Type B pancreatic cell (in vitro differentiated cells): ENCODE measurements around the gene KCTD18. TPM values are rescaled to one million over a fixed set of nuclear protein-coding genes. Genes with fewer than 3 reads are reported as not detected.

ENCODE experiments used
- DNase-seq: peaks from one replicate; pipeline ENCODE4 v3.0.0; 2021; ENCODE audit warnings: mixed read lengths; ENCODE audit not compliant: unreplicated experiment; ENCODE audit errors: extremely low spot score
- H3K27ac Mint-ChIP-seq: 2 replicates; pipeline ENCODE4 v1.8.0; 2021; ENCODE audit warnings: mild to moderate bottlenecking, mixed read lengths
- H3K27me3 Mint-ChIP-seq: 2 replicates; pipeline ENCODE4 v1.8.0; 2021; ENCODE audit warnings: mixed read lengths
- H3K36me3 Mint-ChIP-seq: 2 replicates; pipeline ENCODE4 v1.8.0; 2021; ENCODE audit warnings: mixed read lengths
- H3K4me1 Mint-ChIP-seq: one replicate; pipeline ENCODE4 v1.8.0; 2021; ENCODE audit warnings: mixed read lengths; ENCODE audit not compliant: unreplicated experiment
- H3K4me3 Mint-ChIP-seq: 2 replicates; pipeline ENCODE4 v1.8.0; 2021; ENCODE audit warnings: mild to moderate bottlenecking, mixed read lengths
- H3K9me3 Mint-ChIP-seq: 2 replicates; pipeline ENCODE4 v1.8.0; 2021; ENCODE audit warnings: mixed read lengths
- long read RNA-seq: library from polyadenylated mRNA; unstranded; transcript quantifications from one replicate; pipeline ENCODE4 v2.0.0, GENCODE V29; 2020
- total RNA-seq: library from RNA; stranded (reverse); gene quantifications from 2 replicates; pipeline ENCODE4 v1.2.1, GENCODE V29; 2021; ENCODE audit warnings: low replicate concordance
- TF ChIP-seq, protein P1 (sequence below): fragments of 200-600 bp; sonication (generic); conservative IDR thresholded peaks from 2 replicates; pipeline ENCODE4 v1.5.0; 2021; ENCODE audit warnings: antibody characterized with exemption, mild to moderate bottlenecking

Gene KCTD18
- total RNA-seq: 10.2 and 10.9 TPM in 2 replicates
- long read RNA-seq, transcript KCTD18-201 (7 exons, 2,940 nt): minor isoform, 5 of 40 reads
- long read RNA-seq, transcript KCTD18-202 (7 exons, 2,556 nt): major isoform, 28 of 40 reads
- long read RNA-seq, partial matches to known transcripts: 4 of 40 reads
- long read RNA-seq, other reads (novel, unspliced or antisense): 3 of 40 reads

DNA sequence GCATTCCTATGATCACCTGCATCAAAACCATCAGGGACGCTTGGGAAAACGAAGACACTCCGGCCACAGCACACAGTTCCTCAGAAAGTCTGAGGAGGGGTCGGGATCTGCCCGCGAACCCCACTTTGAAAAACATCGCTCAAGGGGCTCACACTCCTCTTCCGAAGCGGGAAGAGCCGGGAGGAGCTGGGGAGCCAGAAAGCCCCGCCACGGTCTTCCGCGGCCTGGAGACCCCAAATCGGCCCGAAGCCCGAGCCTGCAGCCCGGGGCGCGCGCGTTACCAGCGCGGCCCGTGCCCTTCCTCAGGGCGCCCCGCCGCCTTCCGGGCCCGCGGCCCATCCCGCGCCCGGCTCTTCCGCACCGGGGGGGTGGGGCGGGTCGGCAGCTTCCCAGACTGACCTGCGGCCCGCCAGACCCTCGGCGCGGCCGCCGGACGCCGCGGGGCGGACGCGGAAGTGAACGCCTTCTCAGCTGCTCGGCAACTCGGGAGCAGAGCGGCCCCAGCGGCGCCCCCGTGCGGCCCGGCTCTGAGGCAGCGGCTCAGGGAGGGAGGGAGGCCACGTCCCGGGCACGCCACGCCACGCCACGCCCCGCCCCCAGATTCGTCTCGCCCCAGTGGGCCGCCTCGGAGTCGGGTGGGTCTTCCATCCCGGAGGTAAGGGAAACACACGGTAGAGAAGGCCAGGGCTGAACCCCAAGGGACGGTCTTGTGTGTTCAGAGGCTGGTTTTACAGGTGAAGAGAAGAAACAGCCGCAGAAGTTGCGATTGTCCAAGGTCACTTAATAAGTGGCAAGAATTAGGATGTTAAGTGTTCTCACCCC lies at the start of gene KCTD18:
KCTD18 (minus strand) TSS at position 457 of the 822 bp plus-strand sequence. CDS start 3,052 bp downstream, outside the sequence.
- peaks cover 5% of the 10 kb centered on the region for H3K27me3 Mint-ChIP-seq
- no peaks in the 10 kb centered on the region for H3K9me3 Mint-ChIP-seq
- TF ChIP-seq, protein P1, sequence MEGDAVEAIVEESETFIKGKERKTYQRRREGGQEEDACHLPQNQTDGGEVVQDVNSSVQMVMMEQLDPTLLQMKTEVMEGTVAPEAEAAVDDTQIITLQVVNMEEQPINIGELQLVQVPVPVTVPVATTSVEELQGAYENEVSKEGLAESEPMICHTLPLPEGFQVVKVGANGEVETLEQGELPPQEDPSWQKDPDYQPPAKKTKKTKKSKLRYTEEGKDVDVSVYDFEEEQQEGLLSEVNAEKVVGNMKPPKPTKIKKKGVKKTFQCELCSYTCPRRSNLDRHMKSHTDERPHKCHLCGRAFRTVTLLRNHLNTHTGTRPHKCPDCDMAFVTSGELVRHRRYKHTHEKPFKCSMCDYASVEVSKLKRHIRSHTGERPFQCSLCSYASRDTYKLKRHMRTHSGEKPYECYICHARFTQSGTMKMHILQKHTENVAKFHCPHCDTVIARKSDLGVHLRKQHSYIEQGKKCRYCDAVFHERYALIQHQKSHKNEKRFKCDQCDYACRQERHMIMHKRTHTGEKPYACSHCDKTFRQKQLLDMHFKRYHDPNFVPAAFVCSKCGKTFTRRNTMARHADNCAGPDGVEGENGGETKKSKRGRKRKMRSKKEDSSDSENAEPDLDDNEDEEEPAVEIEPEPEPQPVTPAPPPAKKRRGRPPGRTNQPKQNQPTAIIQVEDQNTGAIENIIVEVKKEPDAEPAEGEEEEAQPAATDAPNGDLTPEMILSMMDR: peak; percentile 84

DNA sequence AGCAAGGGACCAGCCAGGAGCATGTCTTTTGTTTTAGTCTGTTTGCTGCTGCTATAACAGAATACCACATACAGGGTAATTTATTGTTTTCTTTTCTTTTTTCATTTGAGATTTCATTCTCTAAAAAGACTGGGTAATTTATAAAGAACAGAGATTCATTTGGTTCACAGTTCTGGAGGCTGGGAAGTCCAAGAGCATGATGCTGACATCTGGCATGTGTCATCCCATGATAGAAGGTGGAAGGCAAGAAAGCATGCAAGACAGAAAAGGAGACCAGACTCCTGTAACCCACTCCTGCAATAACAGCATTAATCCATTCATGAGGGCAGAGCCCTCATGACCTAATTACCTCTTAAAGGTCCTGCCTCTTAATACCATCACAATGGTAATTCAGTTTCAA lies 30.9 kb upstream of the KCTD18 start:
- Mint-ChIP-seq H3K4me1 (no peaks in the 10 kb centered on the region), H3K36me3 (peaks cover 25% of the 10 kb centered on the region), H3K4me3 (no peak overlapping the region), H3K27ac (no peak overlapping the region), H3K27me3 (no peaks in the 10 kb centered on the region), H3K9me3 (no peaks in the 10 kb centered on the region)
- DNase-seq: no peak
- TF ChIP-seq, protein P1: no peak

More for the DNA sequence above, at the start of gene KCTD18:
- DNase-seq: peak; percentile 94
- H3K4me3 Mint-ChIP-seq: peak within 1 kb of the TSS; percentile 93
- H3K36me3 Mint-ChIP-seq: peaks cover 1% of the 10 kb centered on the region
- H3K27ac Mint-ChIP-seq: peak within 1 kb of the TSS; percentile 75
- peaks cover 8% of the 10 kb centered on the region for H3K4me1 Mint-ChIP-seq

DNA sequence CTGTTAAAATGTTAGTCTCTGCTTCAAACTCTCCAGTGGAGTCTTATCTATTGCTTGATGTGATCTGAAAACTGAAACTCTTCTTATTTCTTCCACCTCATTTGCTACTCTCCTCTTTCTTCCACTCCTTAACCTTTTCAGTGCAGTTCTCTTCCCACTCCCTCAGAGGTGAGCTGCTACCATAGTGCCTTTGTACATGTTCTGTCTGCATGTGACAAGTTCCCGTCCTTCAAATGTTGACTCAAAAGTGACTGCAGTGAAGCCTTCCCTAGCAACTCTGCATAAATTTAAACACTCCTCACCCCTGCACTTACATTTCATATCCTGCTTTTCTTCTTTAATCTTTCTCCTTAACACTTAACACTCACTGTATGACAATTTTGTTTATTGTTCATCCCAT lies 28.3 kb upstream of the KCTD18 start:
- peaks cover 11% of the 10 kb centered on the region for H3K36me3 Mint-ChIP-seq
- H3K27me3 Mint-ChIP-seq: no peaks in the 10 kb centered on the region
- no peak overlapping the region for H3K27ac Mint-ChIP-seq
- no peaks in the 10 kb centered on the region for H3K4me1 Mint-ChIP-seq
- TF ChIP-seq, protein P1: no peak
- H3K9me3 Mint-ChIP-seq: no peaks in the 10 kb centered on the region
- no peak for DNase-seq
- H3K4me3 Mint-ChIP-seq: no peak overlapping the region

DNA sequence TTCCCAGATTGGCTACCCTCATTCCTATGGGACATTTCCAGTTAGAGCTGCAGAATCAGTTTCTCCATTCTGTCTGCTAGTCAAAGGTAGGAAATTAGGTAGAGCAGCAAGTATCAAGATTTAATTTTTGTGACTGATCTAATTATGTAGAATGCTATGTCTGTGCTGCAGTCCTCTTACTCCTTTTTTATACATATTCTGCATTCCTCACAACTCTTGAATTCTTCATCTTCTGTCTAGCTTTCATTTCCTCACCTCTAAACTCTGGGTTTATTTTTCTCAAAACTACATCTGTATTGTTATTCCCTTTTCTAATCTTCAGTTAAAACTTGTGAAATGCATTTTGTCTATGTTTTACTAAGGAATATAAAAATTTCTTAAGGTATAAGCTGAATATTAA lies 24.7 kb upstream of the KCTD18 start:
- Mint-ChIP-seq H3K4me1 (no peaks in the 10 kb centered on the region), H3K9me3 (no peaks in the 10 kb centered on the region), H3K36me3 (no peaks in the 10 kb centered on the region), H3K27ac (no peak overlapping the region), H3K4me3 (no peak overlapping the region), H3K27me3 (no peaks in the 10 kb centered on the region)
- TF ChIP-seq, protein P1: no peak
- no peak for DNase-seq

DNA sequence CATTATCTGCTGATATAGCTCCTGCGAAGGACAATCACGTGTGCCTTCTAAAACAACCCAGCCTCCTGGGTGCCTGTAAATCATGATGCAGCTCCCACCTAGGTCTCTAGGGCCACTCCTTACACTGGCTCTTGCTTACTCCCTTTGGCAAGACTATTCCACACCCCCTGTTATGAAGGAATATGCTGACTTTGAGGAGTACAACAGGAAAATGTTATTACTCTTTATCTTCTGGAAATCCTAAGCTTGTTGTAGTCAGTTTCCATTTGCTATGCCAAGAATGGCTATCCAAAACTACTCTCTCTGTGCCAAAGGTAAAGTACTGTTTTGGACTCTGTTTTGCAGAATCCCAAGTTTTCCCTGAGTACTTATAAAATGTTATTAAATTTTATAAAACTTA lies 23.9 kb upstream of the KCTD18 start:
- H3K4me1 Mint-ChIP-seq: no peaks in the 10 kb centered on the region
- no peaks in the 10 kb centered on the region for H3K9me3 Mint-ChIP-seq
- H3K27me3 Mint-ChIP-seq: no peaks in the 10 kb centered on the region
- no peak overlapping the region for H3K27ac Mint-ChIP-seq
- no peak for DNase-seq
- no peaks in the 10 kb centered on the region for H3K36me3 Mint-ChIP-seq
- TF ChIP-seq, protein P1: no peak
- no peak overlapping the region for H3K4me3 Mint-ChIP-seq
